ENCODE data around the gene ATP1A1.

DNA sequence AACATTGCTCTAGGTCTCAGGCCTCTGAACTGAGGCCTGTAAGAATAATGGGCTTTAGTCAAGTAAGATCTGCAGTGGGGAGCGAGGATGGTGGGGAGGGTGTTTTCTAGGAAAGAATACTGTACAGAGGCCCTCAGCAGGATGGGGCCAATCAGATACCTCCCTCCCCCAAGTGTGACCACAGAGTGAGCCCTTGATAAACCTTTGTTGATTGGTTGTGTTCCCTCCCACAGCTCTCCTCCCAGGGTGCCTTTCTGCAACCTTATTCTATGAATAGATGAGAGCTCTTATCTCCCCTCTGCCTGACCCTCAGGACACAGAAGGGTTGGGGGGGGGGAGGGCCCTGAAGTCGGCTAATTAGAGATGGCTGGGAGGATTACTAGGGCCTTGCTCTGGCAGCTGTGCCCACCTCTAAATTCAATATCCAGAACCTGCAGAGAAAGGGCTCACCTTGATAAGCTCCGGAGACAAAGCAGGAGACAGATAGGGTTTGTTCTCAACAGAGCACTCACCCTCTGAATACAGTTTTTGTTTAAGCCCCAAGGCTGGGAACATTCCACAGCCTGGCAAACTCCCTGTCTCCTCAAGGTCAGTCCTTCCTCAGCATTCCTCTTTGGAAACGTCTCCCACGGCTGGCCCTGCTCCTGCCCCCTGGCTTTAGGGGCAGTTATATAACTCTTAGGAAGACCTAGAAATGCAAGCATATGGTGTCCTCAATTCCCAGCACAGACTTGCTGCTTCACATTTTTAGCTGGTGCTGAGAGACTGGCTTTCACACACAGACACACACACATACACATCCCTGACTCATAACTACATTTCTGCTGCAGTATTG is 42.9 kb downstream of the ATP1A1 start:
- TF ChIP-seq, protein P1, sequence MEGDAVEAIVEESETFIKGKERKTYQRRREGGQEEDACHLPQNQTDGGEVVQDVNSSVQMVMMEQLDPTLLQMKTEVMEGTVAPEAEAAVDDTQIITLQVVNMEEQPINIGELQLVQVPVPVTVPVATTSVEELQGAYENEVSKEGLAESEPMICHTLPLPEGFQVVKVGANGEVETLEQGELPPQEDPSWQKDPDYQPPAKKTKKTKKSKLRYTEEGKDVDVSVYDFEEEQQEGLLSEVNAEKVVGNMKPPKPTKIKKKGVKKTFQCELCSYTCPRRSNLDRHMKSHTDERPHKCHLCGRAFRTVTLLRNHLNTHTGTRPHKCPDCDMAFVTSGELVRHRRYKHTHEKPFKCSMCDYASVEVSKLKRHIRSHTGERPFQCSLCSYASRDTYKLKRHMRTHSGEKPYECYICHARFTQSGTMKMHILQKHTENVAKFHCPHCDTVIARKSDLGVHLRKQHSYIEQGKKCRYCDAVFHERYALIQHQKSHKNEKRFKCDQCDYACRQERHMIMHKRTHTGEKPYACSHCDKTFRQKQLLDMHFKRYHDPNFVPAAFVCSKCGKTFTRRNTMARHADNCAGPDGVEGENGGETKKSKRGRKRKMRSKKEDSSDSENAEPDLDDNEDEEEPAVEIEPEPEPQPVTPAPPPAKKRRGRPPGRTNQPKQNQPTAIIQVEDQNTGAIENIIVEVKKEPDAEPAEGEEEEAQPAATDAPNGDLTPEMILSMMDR (tag by site-specific recombination; IDR thresholded peaks at IDR 0.05), result no peak
- TF ChIP-seq HOXA7 (CRISPR knock-in tag; IDR thresholded peaks at IDR 0.05; ENCODE audit: borderline replicate concordance) (no peak), ZNF37A (tag by site-specific recombination; IDR thresholded peaks at IDR 0.05) (no peak), ZNF174 (tag by site-specific recombination; IDR thresholded peaks at IDR 0.05) (no peak)
